ENCODE data around the gene THSD4. TPM values are rescaled to one million over a fixed set of nuclear protein-coding genes. Genes with fewer than 3 reads are reported as not detected.

THSD4 gene
- total and polyA plus RNA-seq, 9 of the 15 experiments (the other 6 are each of a cell fraction or from before 2014, with no cell fraction given): 0.04 TPM; not detected in 5

- no peak for TF ChIP-seq ELK1 (CRISPR knock-in tag; IDR thresholded peaks at IDR 0.05)
- no peak for TF ChIP-seq MAFG (tag; conservative IDR thresholded peaks at IDR 0.05)
- TF ChIP-seq E2F5 (CRISPR knock-in tag; IDR thresholded peaks at IDR 0.05): no peak
Measured at GRCh38 chr15:71656425-71656824, 541.2 kb downstream of the THSD4 start (continued).

- TF ChIP-seq ZNF644 (tag; IDR thresholded peaks at IDR 0.05; ENCODE audit: low read depth): no peak
- no peak for TF ChIP-seq ELK1 (CRISPR knock-in tag; IDR thresholded peaks at IDR 0.05)
- H3K36me3 ChIP-seq (ENCODE audit: control insufficient read depth, insufficient read depth, low read length): no peaks in the 10 kb centered on the region
- intact Hi-C loops (cut with micrococcal nuclease) (no loop called here), in situ Hi-C loops (cut with MboI) (no loop called here)
- FAIRE-seq (no peak), ATAC-seq (no peak), DNase-seq (ENCODE audit: extremely low read depth in 1 of 4, low spot score in 3 of 4) (no peak)
- WGBS (ENCODE audit: insufficient coverage, low coverage, missing lambda C conversion rate): 0% methylated on average over 2 of the region's 2 CpGs
- no peaks in the 10 kb centered on the region for H3K79me2 ChIP-seq (ENCODE audit: control insufficient read depth, insufficient read depth, low read length)
- H3K27me3 ChIP-seq (ENCODE audit: control insufficient read depth in 2 of 2, insufficient read depth in 2 of 2, low read length in 2 of 2): peaks cover 9 to 12% of the 10 kb centered on the region in 2 experiments; a peak in 3 of 5 replicates
- no peak overlapping the region for H3K4me3 ChIP-seq
- H3K27ac ChIP-seq (ENCODE audit: extremely low read depth, low read depth, low read length): no peak overlapping the region
- CTCF ChIA-PET (ENCODE audit: low intra/inter-chr PET ratio): no interaction called here
- no peaks in the 10 kb centered on the region for H3K9me3 ChIP-seq (replicated peaks; ENCODE audit: control insufficient read depth, insufficient read depth, low read depth, low read length)
- H3K9ac ChIP-seq (ENCODE audit: insufficient read depth in 1 of 2, low read depth in 2 of 2, low read length in 2 of 2): no peak overlapping the region
- no TSS peak for BruUV-seq (replicated peaks)
- no peak overlapping the region for H2AFZ ChIP-seq (ENCODE audit: low read depth, low read length)
- H4K20me1 ChIP-seq (replicated peaks; ENCODE audit: control insufficient read depth, insufficient read depth, low read length): no peaks in the 10 kb centered on the region; the same call in 1 of the 2 replicates
- no peaks in the 10 kb centered on the region for H3K4me1 ChIP-seq (replicated peaks in 1 of 2; ENCODE audit: control insufficient read depth in 2 of 2, insufficient read depth in 2 of 2, low read length in 2 of 2)
- H3K4me2 ChIP-seq (ENCODE audit: insufficient read depth, low read length): no peak overlapping the region
- POLR2A ChIA-PET: no interaction called here
- no peaks in the 10 kb centered on the region for H3K9me1 ChIP-seq (ENCODE audit: control insufficient read depth, insufficient read depth, low read length)
Measured at GRCh38 chr15:71657141-71657540, 541.9 kb downstream of the THSD4 start.
